NCI-H524 (cell line): Measurements from ENCODE around the gene DET1.
"Not testable (repeated sequence)": the region's sequence is repeated elsewhere in the genome, so short reads cannot be mapped to it uniquely, and the experiment has no call there.

Source experiments
- DNase-seq, 2 experiments: peaks; one replicate each; lab custom pipeline; 2025; lab: John Stamatoyannopoulos, UW

DET1 gene

DNA sequence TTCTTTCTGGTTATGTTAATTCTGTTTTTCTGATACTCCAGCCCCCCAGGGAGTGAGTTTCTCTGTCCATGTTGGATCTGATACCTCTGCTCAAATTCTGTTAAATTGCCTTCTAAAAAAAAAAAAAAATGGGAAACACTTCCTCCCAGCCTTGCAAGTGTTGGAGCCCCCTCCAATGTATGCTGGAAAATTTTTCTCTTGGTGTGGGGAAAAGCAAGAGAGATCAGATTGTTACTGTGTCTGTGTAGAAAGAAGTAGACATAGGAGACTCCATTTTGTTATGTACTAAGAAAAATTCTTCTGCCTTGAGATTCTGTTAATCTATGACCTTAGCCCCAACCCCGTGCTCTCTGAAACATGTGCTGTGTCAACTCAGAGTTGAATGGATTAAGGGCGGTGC, 6.1 kb downstream of the DET1 start:
- not testable (repeated sequence) for DNase-seq

DNA sequence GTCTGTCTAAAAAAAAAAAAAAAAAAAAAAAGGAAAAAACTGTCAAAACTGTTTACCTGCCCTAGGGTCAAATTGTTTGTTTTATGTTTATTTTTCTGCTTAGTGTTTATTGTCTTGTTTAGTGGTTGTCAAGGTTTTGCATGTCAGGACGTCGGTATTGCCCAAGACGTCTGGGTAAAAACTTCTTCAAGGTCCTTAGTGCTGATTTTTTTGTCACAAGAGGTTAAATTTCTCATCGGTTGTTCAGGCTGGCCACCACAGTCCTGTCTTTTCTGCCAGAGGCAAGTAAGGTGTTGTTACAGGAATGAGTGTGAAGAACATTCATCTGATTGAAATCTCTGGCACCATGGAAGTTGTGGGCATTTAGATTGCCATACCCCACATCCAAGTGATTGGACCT, 7.0 kb downstream of the DET1 start:
- DNase-seq = no peak

DNA sequence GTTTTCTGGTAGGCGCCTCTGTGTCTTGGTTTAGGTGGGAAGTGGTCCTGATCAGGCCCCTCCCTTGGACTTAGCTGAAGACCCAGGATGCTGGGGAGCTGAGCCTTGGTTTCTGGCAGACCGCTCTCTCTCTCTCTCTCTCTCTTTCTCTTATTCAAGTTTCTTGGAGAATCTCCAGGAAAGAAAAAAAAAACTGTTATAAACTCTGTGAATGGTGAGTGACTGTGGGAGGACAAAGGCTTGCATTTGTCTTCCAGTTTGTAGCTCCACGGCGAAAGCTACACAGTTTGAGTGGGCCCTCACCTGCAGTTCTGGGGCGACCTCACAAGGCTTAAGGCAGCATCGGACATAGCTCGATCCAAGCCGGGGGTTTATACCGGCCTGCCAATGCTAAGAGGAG, 7.5 kb downstream of the DET1 start:
- DNase-seq = no peak

DNA sequence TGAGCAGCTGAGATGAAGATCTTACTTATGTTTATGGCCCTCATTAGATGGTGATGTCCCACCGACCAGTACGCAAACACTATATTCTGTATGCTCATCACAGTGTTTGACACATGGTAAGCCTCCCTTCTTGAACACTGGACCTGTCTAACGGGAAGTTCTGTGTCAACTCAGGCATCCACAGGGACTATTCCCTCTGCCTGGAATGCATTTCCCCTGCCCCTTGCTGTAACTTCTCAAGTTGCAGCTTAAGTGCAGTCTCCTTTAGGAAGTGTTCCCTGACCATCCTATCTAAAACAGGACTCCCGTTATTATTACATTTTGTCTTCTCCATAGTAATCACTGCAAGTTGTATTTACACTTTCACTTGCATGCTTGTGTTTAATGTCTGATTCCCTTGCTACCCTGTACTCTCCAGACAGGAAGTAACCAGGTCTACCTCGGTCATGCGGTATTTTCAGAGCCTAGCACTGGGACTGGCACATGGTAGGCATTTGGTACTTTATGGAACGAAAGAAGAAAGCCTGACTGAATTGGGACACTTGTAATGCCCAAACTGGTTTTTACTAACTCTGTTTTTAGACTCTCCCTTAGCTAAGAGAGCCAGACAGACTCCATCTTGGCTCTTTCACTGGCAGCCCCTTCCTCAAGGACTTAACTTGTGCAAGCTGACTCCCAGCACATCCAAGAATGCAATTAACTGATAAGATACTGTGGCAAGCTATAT, 8.7 kb downstream of the DET1 start:
- no peak for DNase-seq

DNA sequence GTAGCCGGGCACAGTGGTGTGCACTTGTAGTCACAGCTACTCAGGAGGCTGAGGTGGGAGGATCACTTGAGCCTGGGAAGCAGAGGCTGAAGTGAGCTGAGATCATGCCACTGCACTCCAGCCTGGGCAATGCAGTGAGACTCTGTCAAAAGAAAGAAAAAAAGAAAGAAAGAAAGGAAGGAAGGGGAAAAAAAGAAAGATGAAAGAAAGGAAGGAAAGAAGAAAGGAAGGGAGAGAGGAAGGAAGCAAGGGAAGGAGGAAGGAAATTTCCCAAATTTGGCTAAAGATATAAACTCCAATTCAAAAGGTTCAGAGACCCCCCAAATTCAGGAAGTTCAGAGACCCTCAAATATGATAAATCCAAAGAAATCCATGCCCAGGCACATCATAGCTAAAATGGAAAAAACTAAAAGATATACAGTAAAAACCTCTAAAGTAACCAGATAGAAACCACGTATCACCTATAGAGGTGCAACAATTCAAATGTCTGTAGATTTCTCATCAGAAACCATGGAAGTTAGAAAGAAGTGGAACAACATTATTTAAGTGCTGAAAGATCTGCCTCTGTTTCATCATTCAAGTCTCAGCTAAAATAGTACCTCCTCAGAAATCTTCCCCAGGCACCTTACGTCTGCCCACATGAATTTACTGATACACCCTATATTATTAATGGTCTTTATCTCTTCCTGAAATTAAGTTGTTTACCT, 10.7 kb downstream of the DET1 start:
- DNase-seq = no peak

DNA sequence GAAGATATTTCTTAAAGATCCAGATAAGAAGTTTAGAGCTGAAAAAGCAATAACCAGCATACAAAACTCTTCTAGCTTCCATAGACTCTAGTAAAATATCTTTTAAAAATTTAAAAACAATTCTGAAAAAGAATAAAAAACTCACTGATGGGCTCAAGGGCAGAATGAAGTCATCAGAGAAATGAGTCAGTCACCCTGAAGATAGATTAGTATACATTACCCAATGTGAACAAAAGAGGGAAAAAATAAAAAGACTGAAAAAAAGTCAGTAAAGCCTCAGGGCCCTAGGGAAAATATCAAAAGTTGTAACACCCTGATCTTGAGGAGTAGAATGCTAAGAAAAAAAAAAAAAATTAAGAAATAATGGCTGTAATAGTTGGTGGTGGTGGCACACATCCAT, 11.4 kb downstream of the DET1 start:
- DNase-seq = no peak

DNA sequence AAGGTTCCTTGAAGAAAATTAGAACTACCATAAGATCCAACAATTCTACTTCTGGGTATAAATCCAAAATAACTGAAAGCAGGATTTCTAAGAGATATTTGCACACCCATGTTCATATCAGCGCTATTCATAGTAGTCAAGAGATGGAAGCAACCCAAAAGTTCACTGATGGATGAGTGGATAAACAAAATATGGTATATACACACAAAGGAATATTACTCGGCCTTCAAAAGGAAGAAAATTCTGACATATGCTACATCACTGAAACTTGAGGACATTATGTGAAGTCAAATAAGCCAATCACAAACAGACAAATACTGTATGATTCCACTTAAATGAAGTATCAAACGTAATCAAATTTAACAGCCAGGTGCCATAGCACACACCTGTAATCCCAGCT, 13.1 kb downstream of the DET1 start:
- no peak for DNase-seq

DNA sequence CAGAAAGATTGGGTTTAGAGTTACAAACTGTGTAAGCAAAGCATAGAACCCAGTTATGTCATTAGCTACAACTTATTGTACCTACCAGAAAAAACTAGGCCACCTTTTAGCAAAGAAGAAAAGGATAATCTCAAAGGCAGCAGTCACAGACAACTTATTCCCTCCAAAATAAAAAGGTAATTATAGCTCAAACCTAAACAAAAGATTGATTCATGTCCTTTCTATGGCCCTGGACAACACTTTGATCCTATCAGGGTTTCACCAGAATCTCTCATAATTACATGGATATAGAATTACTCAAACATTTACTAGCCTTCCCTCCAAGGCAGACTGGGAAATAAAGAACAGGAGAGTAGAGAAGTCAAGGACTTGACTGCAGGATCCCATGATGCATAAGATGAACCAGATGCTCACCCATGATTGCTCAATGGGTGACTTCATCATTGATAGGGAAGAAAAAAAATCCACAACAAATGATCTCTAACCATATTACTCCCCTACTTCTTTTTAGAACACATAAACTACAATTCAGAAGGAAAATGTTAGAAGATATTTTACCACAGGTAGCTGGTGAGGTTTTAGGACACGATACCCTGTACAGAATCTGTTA, 17.4 kb downstream of the DET1 start:
- peak; percentile 2 to 27 for DNase-seq

DNA sequence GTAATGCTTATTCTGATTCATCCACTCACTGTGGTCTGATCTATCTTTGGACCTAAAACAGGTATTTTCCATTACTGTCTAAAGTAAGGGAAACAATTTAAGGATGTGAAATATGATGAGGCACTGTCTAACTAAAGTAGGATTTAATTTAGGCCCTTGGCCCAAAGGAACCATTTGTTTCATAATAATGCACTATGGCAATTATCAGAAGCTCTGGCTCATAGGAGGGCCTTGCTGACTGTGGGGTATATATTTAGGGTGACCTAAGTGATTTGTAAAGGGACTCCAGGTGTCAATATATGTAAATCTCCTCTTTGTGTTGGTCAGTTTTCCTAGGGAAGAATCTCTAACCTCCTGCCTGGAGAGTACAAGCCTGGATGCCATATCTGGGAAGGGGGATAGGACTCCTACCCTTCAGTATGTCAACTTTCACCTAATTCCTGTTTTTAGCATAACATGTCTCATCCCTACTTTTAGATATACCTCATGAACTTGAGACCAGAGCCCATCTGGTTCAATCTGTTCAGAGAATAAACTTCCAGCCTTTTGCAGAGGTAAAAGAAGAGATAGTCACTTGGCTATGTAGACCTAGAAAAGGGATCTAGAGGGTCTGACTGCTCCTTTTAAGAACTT, 20.1 kb downstream of the DET1 start:
- DNase-seq = peak in 1 of 2 experiments; percentile 19

DNA sequence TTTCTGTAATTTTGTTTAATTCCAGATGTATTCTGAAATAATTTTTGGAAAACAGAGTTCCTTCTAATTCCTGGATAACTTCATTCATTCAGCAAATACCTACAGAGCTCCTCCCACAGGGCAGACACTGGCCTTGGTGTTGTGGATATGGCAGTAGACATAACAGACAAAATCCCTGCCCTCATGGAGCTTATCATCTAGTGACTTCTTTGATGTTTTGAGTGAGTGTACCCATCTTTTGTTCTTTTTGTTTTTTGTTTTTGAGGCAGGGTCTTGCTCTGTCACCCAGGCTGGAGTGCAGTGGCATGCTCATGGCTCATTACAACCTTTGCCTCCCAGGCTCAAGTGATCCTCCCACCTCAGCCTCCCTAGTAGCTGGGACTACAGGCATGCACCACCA, 21.1 kb downstream of the DET1 start:
- no peak for DNase-seq

DNA sequence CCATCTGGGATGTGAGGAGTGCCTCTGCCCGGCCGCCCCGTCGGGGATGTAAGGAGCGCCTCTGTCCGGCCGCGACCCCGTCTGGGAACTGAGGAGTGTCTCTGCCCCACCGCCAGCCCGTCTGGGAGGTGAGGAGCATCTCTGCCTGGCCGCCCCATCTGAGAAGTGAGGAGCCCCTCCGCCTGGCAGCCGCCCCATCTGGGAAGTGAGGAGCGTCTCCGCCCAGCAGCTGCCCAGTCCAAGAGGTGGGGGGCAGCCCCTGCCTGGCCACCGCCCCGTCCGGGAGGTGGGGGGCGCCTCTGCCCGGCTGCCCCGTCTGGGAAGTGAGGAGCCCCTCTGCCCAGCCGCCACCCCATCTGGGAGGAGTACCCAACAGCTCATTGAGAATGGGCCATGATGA, 22.4 kb downstream of the DET1 start:
- DNase-seq = not testable (repeated sequence)

DNA sequence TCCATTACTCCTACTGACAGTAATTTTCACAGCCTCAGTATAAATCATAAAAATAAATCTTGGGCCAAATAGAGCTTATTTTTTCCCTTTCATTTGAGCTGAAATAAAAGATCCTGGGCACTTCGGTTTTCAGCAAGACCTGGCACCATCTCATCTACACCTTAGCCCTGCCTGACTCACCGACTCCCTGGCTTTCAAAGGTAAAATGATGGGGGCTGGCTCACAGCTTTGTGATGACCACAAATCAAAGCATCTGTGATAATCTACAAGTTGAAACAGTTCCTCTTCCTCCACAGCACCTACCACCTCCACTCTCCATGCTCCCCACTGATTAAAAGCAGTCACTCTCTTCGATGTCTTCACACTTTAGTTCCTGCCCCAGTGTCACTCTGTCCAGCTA, 27.6 kb downstream of the DET1 start:
- no peak for DNase-seq

DNA sequence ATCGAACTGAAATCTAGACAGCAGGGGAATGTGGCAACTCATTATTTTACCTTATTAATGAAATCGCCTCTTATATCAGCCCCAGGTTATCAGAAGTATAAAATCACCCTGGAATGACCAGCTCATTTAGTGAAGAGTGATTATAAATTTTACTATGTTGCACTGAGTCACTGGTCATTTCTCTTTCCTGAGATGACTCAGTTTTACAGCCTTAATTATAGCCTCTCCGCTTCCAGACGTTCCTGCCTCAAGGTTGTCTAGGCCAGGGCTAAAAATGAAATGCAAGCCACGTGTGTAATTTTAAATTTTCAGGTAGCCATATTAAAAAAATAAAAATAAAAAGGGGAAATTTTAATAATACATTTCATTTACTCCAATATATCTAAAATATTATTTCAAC, 33.3 kb downstream of the DET1 start:
- no peak for DNase-seq

DNA sequence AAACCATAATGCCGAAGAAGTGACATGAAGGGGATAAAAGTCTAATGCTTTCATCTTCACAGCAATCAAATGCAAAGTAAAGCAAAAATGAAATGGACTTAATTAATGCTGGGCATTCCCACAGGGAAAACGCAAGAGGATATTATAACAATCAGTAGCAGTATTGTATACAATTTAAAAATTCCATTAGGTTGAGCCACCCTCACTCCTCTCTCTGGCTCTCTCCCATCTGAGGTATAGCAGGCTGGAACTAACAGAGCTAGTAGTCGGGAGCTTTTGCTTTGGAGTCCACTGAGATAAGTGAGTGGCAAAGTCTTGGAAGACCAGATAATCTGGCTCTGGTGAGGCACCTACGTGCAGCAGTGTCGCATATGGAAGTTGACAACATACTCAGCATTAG, 33.9 kb downstream of the DET1 start:
- DNase-seq = no peak

DNA sequence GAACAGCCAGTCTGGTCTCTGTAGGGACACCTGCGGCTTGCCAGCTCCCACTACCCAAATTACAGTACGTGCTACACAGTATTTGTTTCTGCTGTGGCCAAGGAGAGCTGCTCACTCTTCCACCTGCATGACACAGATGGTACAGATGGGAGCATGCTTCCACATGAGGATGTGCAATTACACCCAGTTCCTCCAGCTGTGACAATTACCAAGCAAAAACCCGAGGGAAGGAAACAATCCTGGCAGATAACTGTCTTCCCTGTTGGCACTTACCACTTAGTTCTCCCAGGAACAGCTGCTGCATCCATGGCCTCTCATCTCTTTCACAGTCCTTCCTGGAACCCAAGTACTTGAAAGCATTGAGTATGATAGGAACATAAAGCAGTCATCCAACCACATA, 34.4 kb downstream of the DET1 start:
- DNase-seq = peak; percentile 88 to 97

DNA sequence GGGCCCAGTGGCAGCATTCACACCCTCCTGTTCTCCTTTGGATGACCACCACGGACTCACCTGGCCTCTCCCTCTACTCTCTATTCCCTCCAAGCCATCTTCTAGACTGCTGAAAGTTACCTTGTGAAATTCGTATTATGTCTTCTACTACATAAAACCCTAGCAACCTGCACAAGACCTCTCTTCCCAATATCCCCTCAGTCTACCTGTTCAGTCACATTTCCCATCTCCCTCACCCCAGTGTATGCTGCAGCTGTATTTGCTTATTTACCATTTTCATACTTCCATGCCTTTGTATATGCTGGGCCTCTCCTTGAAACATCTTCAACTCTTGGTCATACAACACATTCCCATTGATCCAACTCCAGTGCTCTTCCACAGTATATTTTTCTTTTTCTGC, 35.3 kb downstream of the DET1 start:
- no peak for DNase-seq

DNA sequence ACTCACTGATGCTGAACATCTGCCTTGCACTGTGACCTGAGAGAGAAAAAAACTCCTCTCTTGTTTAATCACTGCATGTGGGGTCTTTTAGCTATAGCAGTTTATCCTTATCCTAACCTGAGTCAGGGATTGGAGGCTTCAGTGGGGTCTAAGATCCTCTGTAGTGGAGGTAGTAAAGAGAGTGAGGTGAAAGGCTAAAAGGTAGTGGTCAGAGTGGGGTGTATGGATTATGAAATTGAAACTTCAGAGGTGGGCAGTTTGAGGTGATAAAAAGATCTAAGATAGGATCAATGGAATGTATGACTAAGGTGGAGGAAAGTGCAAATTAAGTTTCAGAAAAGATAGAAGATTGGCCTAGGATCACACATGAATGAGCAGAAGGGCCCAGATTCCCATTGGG, 36.5 kb downstream of the DET1 start:
- DNase-seq = no peak

DNA sequence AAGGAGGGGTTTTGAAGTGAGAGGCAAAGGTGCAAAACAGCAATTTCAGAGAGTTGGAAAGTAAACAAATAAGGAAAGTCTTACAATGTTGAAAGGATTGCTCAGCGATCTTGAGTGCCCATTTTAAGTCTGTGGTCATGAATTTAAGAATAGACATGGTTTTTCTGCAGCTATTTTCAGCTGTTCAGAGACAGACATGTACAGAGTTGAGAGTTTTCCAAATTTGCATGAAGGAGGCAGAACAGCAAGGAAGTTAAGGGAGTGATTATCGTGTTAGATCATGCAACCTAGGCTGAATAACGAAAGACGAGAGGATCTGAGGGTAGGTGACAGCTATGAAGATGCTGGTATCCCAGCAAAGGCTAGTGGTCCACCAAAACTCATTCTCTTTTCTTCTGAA, 37.2 kb downstream of the DET1 start:
- no peak for DNase-seq

DNA sequence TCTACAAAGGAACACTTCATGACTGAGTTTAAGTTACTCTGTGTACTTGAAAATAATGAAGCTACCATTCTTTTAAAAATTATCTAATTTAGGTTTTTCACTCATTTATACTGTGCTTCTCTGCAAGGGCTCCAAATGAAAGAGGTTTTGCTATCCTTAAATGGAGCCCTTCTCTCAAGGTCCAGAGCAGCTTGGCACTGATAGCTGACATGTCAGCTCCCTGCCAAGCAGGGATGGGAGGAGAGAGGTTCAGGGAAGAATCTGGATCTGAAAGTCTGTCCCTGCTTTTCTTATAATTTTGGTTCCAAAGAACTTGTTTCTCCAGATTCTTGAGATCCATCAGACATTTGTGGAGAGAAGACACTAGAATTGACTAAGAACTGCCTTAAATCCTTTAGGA, 39.9 kb downstream of the DET1 start:
- DNase-seq = no peak

DNA sequence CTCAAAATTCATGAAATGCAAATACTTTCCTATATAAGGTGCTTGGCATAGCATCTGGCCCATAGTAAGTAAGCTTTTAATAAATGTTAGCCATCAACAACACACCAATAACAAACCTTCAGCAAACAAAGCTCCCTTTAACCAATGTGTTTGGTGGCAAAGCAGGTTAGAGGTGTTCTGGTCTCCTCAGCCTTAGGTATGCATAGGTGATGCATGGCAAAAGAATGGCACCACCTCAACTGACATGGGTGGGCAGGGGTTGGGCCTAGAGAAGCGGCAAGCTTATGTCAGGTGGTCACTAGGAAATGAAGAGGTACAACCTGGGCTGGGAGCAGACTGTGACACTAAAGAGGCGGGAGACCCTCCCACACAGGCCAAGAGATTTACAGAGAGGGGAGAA, 40.8 kb downstream of the DET1 start:
- DNase-seq = no peak

DNA sequence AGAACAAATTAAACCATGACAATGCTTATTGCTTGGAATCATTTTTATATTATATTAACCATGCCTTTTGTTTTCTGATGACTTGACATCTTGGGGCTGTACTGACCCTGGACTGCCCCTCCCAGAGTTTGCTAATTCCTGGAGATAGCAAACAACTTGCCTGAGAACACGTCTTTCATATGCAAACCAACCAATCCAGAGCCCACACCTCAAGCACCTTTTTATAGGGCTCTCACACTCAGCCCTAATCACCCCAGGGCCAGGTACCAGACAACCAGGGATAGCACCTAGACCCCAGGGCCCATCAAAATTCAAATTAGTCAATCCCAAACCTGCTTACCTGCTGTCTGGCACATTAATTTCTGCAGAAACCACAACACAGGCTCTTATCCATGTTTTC, 42.0 kb downstream of the DET1 start:
- DNase-seq = no peak

DNA sequence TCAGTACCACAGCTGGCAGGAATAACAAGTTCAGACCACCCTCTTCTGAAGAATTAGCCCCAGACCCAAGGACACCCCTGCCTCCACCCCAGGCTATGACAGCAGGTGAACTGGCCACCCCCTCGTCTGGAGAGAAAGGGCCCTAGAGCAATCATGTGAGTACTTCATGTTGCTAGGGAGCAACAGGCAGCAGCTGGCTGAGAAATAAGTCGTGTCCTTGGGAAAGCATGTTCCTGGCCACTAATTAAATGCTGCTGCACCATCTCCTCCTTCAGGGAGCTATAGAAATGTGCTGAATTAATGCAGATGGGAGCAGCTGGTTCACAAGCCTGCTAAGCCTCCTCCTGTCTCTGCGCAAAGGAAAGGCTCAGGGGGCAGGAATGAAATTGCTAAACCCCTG, 47.5 kb downstream of the DET1 start:
- peak; percentile 98 to 100 for DNase-seq
